Esophagus muscularis mucosa (tissue), 4 donors: ENCODE measurements around the gene HSD3B7.

Experiments used
- EP300 ChIP-seq: sonication (generic); formaldehyde crosslinking; IDR thresholded peaks from one replicate; pipeline ENCODE4 v1.6.1; 2017; ENCODE audit warnings: antibody characterized with exemption
- POLR2AphosphoS5 ChIP-seq, 2 donors: sonication (generic); formaldehyde crosslinking; IDR thresholded peaks; one replicate each; pipeline ENCODE4 v1.6.1; 2017; ENCODE audit warnings: antibody characterized with exemption in 2 of 2
- TF ChIP-seq, protein P1 (sequence below), 3 experiments: fragments of 200-600 bp in 2 of 3; fragments of 450-650 bp in 1 of 3; sonication (generic) in 2 of 3; IDR thresholded peaks; one replicate each; pipeline ENCODE4 v1.5.1; 2017 to 2019; ENCODE audit warnings: antibody characterized with exemption in 3 of 3, mild to moderate bottlenecking in 2 of 3, moderate library complexity in 1 of 3

DNA sequence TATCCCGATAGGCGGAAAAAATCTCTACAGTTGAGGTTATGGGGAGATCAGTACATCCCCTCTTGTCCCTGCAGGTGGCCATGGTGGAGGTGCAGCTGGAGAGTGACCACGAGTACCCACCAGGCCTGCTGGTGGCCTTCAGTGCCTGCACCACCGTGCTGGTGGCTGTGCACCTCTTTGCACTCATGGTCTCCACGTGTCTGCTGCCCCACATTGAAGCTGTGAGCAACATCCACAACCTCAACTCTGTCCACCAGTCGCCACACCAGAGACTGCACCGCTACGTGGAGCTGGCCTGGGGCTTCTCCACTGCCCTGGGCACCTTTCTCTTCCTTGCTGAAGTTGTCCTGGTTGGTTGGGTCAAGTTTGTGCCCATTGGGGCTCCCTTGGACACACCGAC, 31.9 kb upstream of the HSD3B7 start:
- TF ChIP-seq EP300: no peak
- no peak for TF ChIP-seq POLR2AphosphoS5 (IDR thresholded peaks at IDR 0.05)
- TF ChIP-seq, protein P1, sequence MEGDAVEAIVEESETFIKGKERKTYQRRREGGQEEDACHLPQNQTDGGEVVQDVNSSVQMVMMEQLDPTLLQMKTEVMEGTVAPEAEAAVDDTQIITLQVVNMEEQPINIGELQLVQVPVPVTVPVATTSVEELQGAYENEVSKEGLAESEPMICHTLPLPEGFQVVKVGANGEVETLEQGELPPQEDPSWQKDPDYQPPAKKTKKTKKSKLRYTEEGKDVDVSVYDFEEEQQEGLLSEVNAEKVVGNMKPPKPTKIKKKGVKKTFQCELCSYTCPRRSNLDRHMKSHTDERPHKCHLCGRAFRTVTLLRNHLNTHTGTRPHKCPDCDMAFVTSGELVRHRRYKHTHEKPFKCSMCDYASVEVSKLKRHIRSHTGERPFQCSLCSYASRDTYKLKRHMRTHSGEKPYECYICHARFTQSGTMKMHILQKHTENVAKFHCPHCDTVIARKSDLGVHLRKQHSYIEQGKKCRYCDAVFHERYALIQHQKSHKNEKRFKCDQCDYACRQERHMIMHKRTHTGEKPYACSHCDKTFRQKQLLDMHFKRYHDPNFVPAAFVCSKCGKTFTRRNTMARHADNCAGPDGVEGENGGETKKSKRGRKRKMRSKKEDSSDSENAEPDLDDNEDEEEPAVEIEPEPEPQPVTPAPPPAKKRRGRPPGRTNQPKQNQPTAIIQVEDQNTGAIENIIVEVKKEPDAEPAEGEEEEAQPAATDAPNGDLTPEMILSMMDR (IDR thresholded peaks at IDR 0.05): no peak
